GM12891 (cell line): ENCODE measurements around the gene C1orf74.

ENCODE experiments used
- POLR2A ChIP-seq: IDR thresholded peaks from 2 replicates; pipeline ENCODE4 v1.6.1; 2011; ENCODE audit warnings: low read depth, low read length, control low read depth
- POLR2AphosphoS5 ChIP-seq: IDR thresholded peaks from 2 replicates; pipeline ENCODE4 v1.6.1; 2011; ENCODE audit warnings: low read depth, low read length, control low read depth
- POU2F2 ChIP-seq: IDR thresholded peaks from 2 replicates; pipeline ENCODE4 v1.6.1; 2011; ENCODE audit warnings: low read depth, mild to moderate bottlenecking, control low read depth, low read length, moderate library complexity
- SPI1 ChIP-seq: IDR thresholded peaks from 2 replicates; pipeline ENCODE4 v1.6.1; 2011; ENCODE audit warnings: low read depth, low read length, control low read depth
- TAF1 ChIP-seq: IDR thresholded peaks from 2 replicates; pipeline ENCODE4 v1.6.1; 2011; ENCODE audit warnings: low read depth, low read length, control low read depth

- TF ChIP-seq POLR2AphosphoS5 (no peak), POLR2A (no peak), TAF1 (no peak), POU2F2 (no peak), SPI1 (no peak)
These were observed 25.3 kb upstream of the C1orf74 start for GRCh38 chr1:209809611-209810010.
